Esophagus muscularis mucosa (tissue), 3 donors: ENCODE results near the gene POLN.

ENCODE experiments used
- CTCF ChIP-seq, 3 experiments: fragments of 200-600 bp in 2 of 3; fragments of 450-650 bp in 1 of 3; sonication (generic) in 2 of 3; IDR thresholded peaks; one replicate each; pipeline ENCODE4 v1.5.1; 2017 to 2019; ENCODE audit warnings: antibody characterized with exemption in 3 of 3, mild to moderate bottlenecking in 2 of 3, moderate library complexity in 1 of 3
- POLR2A ChIP-seq: fragments of 450-650 bp; IDR thresholded peaks from one replicate; pipeline ENCODE4 v1.6.1; 2017; ENCODE audit warnings: antibody characterized with exemption, moderate library complexity, mild to moderate bottlenecking, low read depth
- POLR2AphosphoS5 ChIP-seq, 2 donors: sonication (generic); formaldehyde crosslinking; IDR thresholded peaks; one replicate each; pipeline ENCODE4 v1.6.1; 2017; ENCODE audit warnings: antibody characterized with exemption in 2 of 2

- no peak for TF ChIP-seq CTCF (IDR thresholded peaks at IDR 0.05)
- no peak for TF ChIP-seq POLR2A
- TF ChIP-seq POLR2AphosphoS5 (IDR thresholded peaks at IDR 0.05): no peak
Measured at GRCh38 chr4:2193326-2193725, 48.6 kb downstream of the POLN start.
